ENCODE measurements around the gene RPH3AL.
"Not testable (repeated sequence)": the region's sequence is repeated elsewhere in the genome, so short reads cannot be mapped to it uniquely, and the experiment has no call there.

RPH3AL gene

GRCh38 chr17:378068-378467, 25.5 kb upstream of the RPH3AL start:
- no peak for DNase-seq

- no peak for DNase-seq
These were observed 24.6 kb upstream of the RPH3AL start for GRCh38 chr17:376936-377863.

- no peak for DNase-seq
These were observed 21.1 kb upstream of the RPH3AL start for GRCh38 chr17:373613-374230.

- no peak for DNase-seq
These were observed 19.8 kb upstream of the RPH3AL start for GRCh38 chr17:372157-373152.

GRCh38 chr17:371583-371982, 19.0 kb upstream of the RPH3AL start:
- no peak for DNase-seq

GRCh38 chr17:367656-368055, 15.0 kb upstream of the RPH3AL start:
- not testable (repeated sequence) for DNase-seq

- not testable (repeated sequence) for DNase-seq
These were observed 14.3 kb upstream of the RPH3AL start for GRCh38 chr17:366657-367615.

GRCh38 chr17:364766-365165, 12.2 kb upstream of the RPH3AL start:
- DNase-seq = no peak

- no peak for DNase-seq
These were observed 11.7 kb upstream of the RPH3AL start for GRCh38 chr17:364308-364707.

GRCh38 chr17:362721-363120, 10.1 kb upstream of the RPH3AL start:
- DNase-seq = no peak

- DNase-seq = no peak
These were observed 7.6 kb upstream of the RPH3AL start for GRCh38 chr17:360092-360750.

- no peak for DNase-seq
These were observed 6.0 kb upstream of the RPH3AL start for GRCh38 chr17:358491-359151.

- DNase-seq = no peak
These were observed 5.0 kb upstream of the RPH3AL start for GRCh38 chr17:357644-358043.

- no peak for DNase-seq
These were observed 4.2 kb upstream of the RPH3AL start for GRCh38 chr17:356671-357434.

- no peak for DNase-seq
These were observed 2.3 kb upstream of the RPH3AL start for GRCh38 chr17:354651-355556.

- no peak for DNase-seq
These were observed 1.2 kb upstream of the RPH3AL start for GRCh38 chr17:353838-354234.

- no peak for DNase-seq
These were observed 718 bp upstream of the RPH3AL start for GRCh38 chr17:353213-353837.

GRCh38 chr17:351875-352420, 659 bp downstream of the RPH3AL start:
- DNase-seq = no peak
